22Rv1 (cell line): ENCODE measurements around the gene SMCO3.

Experiments used
- CTCF ChIP-seq: fragments of 450-650 bp; IDR thresholded peaks from 2 replicates; pipeline ENCODE4 v1.5.1; 2017; ENCODE audit warnings: mild to moderate bottlenecking
- ZFX ChIP-seq: fragments of 450-650 bp; IDR thresholded peaks from 2 replicates; pipeline ENCODE4 v1.6.1; 2017; ENCODE audit warnings: antibody characterized with exemption, borderline replicate concordance

GRCh38 chr12:14843425-14843887, 29.5 kb upstream of the SMCO3 start, which contains the start of gene ART4:
- TF ChIP-seq CTCF (no peak), ZFX (no peak)
